Astrocyte of the hippocampus (primary cell): ENCODE results near the gene STRAP.

Experiments
- DNase-seq: peaks from one replicate; pipeline ENCODE4 v3.0.0; 2011; ENCODE audit warnings: low read depth, low spot score

Gene STRAP, protein sequence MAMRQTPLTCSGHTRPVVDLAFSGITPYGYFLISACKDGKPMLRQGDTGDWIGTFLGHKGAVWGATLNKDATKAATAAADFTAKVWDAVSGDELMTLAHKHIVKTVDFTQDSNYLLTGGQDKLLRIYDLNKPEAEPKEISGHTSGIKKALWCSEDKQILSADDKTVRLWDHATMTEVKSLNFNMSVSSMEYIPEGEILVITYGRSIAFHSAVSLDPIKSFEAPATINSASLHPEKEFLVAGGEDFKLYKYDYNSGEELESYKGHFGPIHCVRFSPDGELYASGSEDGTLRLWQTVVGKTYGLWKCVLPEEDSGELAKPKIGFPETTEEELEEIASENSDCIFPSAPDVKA

DNA sequence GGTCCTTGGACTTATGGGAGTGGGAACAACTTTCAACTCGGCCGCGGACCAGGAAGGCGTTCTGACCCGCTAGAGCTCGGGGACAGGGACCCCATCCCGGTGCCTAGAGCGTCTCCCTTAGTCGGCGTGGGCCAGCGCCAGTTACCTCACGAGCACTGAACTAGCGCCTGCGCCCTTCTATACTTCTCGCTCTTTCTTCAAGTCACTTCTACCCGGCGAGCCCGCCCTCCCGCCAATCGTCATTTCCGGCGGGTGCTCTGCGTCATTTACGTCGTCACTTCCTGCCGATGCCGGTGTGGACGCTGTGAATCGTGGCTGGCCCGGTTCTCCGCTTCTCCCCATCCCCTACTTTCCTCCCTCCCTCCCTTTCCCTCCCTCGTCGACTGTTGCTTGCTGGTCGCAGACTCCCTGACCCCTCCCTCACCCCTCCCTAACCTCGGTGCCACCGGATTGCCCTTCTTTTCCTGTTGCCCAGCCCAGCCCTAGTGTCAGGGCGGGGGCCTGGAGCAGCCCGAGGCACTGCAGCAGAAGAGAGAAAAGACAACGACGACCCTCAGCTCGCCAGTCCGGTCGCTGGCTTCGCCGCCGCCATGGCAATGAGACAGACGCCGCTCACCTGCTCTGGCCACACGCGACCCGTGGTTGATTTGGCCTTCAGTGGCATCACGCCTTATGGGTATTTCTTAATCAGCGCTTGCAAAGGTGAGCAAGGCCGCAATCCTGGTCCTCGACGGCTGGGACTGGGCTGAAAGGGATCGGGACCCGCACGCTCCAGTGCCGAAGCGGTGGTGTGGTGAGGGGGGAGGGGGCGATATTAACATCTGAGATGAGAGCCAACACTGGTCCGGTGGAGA, at the start of gene STRAP:
STRAP (plus strand) TSS at position 270 of the 854 bp plus-strand sequence; CDS start at position 591, 321 bp downstream.
- DNase-seq: peak; percentile 99

DNA sequence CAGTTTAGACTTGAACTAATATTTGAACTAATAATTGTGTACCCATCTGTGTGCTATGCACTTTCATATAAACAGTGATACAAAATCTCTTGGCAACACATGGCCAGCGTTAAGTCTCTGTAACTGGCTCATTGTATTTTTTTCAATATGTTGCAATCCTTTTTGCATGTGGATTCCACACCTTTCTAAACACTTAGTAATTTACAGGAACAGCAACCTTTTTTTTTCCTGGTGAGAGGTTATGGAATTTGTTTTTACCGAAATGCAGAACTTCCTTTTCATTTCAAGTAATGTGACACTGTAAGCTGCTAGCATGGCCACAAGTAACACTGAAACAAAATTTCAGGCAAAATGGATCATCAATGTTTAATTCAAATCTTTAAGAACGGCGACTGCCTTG, 47.6 kb upstream of the STRAP start:
- DNase-seq: no peak

DNA sequence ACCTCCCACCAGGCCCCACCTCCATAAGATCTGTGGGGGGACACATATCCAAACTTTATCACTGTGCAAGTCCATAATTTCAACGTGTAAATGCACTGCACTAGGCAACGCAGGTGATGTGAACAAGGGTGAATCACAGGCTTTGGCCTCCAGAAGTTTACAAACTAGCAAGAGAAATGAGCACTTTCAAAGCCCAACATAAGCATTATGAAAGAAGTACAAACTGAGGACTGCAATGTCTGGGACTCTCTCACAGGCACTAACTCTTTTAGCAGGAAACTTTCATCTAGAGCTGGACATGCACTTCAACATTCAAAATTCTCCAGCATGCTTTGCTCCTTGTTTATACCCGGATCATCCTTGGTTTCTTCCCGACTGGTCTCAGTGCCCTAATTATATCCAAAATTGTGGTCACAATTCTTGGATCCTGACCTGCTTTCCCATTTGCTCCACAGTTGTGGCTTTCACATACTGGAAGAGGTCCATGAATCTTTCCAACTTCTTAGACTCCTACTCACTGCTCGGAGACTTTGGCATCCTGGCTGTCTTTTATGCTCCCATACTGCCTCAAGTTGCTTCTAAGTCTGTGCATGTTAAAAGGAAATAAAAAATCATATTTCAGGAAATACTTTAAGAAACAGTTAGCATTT, 44.9 kb upstream of the STRAP start:
- DNase-seq: peak; percentile 89

DNA sequence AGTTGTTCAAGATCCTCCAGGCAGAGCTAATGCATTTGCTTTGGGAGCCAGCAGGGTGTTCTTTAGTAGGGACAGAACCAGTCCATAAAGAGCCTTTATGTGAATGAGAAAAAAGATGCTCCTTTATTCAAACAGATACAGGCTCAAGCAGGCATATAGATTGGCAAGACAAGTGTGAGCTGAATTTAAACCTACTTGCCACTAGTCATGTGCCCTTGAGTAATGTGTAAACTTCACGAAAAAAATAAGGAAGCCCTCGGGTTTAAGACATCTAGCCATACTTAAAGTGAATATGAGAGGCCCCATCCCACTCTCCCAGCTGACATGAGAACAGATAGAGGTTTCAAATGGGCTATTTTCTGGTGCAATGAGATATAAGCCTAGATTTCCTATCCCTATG, 43.1 kb upstream of the STRAP start:
- DNase-seq: no peak

DNA sequence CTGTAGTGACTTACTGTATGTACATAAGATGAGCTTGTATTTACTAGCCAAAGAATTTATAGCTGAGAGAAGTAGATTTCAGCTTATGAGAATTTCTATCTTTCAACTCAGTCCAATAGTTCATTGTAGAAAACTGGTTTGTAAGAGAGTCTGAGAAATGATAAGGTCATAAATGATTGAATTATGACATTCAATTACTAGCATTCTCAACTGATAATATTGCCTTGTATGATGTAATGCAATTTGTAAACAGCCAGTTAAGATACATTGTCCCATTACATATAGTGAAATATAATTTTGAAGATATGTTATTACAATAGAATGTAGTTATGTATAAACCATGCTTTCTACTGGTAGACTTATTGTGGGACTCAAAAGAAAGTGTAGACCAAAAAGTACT, 42.5 kb upstream of the STRAP start:
- no peak for DNase-seq

DNA sequence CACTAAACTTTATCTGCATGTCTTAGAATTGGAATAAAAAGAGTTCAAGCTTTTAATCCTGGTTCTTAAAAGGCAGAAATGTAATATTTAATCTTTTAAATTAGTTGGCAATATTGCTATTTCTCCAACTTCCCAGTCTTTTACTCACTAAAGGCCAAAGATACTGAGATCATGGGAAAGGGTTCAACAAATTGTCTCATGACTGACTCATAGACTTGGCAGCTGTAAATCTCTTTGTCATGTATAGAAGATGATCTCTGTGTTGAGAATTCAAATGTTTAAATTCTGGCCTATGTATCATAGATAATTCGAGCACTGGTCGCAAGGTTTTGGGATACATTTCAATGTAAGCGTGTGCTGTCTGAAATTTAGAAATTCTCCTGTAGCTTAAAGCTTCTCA, 40.1 kb upstream of the STRAP start:
- peak; percentile 27 for DNase-seq

DNA sequence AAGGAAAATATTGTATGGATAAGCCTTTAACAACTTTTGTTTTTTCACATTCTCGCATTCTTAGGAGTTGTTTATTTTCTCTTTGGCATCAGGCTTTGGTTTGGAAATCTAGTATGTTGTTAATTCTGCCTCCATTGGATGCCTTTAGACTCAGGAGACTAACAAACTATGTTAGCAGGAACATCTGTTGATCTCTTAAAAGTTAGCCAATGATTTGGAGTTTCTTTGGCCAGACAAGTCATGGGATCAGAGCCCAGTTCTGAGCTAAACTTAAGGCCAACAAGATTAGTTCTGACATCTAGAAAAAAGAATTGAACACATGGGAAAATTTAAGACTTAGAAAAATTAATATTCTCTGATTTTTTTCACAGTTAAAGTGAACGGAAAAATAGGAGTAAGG, 35.3 kb upstream of the STRAP start:
- no peak for DNase-seq

DNA sequence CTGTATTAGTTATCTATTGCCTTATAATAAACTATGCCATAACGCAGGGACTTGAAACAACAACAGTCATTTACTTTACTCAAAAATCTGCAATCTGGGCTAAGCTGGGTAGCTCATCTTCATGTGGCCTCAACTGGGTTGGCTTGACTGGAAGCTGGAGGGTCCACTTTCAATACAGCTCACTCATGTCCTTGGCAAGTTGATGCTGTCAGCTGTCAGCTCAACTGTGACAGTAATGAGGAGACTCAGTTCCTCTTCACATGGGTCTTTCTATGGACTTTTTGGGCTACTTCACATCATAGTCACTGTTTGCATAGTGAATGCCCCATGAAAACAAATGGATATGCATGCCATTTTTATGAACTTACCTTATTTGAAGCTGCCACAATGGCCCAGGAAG, 33.6 kb upstream of the STRAP start:
- no peak for DNase-seq

DNA sequence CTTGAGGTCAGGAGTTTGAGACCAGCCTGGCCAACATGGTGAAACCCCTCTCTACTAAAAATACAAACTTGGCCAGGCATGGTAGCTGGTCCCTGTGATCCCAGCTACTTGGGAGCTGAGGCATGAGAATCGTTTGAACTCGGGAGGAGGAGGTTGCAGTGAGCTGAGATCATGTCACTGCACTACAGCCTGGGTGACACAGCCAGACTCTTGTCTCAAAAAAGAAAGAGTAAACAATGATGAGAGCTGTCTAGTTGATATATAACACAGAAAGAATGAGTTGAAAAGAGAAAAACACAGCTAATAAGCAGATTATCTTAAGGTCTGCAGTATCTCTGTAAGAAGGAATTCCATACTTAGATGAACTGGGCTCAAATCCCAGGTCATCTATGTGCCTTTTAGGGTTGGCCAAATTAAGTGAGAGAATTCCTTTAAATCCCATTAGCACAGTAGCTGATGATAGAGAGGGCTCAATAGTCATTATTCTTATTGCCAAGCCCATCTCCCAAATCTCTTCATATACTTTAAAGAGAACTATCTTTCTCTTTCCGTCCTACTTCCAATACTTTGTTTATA, 31.1 kb upstream of the STRAP start:
- DNase-seq: no peak

DNA sequence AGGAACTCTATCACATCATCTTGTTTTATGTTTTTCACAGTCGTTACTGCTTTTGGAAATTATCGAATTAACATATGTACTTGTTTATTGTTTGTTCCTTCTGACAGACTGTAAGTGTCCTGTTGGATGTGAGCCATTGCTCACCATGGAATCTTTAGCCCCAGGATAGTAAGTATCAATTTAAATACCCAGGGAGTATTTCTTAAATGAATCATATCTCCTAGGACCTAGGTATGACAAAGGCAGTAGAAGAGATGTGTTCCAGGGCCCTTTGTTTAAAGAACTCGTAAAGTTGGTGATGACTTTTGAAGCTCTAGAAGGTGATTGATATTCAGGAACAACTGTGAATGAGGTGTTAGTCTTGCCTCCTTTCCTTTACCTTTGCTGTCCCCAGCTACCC, 30.3 kb upstream of the STRAP start:
- no peak for DNase-seq

DNA sequence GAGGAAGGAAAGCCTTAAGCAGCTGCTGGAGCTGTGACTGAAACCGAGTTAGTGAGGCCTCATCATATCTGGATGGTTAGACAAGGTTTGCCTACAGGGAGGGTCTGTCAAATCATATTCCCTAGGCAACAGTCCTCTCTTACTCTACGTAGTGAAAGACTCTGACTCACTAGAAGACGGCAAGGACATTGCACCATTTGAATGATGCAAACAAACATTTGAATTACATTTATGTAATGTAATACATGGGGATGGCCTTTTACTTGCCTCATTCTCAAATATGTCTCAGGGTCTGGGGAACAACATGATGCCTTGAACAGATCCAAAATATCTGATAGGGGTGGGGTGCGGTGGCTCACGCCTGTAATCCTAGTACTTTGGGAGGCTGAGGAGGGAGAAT, 29.8 kb upstream of the STRAP start:
- DNase-seq: no peak

DNA sequence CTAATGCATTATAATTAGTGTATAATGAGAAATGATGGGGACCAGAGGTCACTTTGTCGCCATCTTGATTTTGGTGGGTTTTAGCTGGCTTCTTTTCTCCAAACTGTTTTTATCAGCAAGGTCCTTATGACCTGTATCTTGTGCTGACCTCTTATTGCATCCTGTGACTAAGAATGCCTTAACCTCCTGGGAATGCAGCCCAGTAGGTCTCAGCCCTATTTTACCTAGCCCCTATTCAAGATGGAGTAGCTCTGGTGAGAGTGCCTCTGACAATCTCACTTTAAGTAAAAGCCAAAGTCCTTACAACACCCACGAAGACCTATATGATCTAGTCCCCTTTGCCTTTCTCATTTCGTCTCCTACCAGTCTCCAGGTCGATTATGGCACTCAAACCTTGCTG, 28.3 kb upstream of the STRAP start:
- no peak for DNase-seq

DNA sequence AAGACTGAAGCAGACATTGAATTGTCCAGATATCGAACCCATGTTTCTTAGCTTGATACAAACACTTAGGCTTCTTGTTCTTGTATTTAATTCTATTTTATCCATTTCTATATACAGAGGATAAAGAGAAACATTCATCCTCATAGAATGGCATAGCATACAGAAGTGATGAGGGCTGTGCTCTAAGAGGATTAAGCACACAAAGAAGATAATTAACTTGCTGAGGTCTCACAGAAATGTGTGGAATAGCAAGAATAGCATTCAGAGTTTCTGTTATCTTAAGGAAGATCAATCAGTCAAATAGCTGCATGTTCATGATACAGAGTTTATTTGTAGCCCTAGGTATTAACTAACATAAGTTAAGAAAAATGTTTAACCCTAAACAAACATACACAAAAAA, 27.3 kb upstream of the STRAP start:
- DNase-seq: no peak

DNA sequence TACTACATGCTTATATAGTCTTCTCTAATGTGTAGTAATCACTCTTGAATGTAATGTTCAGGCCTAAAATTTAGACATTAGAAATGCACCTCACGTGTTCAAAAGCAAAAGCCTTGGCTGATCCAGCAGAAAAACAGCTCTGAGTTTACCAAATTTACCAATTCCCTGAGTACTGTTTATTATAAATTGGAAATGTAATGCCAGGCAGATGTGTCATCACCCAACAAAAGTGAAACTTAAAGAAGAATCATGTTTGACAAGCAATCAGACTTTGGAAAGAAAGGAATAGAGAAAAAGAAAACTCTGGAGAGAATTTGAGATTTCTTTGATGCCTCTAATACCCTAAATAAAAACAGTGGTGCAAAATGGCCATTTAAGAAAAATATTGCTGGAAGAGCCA, 26.5 kb upstream of the STRAP start:
- DNase-seq: peak; percentile 30

DNA sequence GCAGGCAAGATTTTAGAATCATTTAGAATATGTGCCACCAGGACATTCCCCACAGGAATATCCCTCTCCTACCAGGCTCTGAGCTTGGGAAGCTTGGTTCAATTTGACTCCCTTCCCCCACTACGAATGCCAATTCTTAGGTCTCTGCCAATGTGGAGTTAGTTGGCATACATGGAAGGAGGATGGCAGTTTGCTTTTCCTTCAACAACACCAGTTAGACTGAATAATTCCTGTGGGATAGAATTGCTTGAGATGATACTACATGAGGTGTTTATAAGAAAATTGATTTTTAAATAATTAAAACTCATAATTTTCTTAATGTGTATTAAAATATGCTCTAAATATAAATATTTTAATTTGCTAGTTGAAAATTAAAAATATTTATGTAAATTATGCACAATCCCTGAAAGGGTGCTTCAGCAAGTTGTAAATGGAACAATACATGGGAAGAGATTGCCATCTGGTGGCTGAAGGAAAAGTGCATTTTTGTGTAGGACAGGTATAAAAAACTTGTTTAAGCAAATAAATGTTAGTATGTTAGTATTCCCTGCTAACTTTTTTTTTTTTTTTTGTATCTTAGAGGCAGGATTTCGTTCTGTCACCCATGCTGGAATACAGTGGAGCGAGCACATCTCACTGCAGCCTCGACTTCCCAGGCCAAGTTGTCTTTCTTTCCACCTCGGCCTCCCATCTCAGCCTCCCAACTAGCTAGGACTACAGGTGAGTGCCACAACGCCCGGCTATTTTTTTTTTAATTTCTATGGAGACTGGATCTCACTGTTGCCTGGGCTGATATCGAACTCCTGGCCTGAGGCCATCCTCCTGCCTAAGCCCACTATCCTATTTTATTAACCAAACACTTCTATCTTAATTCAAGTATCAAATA, 25.8 kb upstream of the STRAP start:
- peak; percentile 80 for DNase-seq

DNA sequence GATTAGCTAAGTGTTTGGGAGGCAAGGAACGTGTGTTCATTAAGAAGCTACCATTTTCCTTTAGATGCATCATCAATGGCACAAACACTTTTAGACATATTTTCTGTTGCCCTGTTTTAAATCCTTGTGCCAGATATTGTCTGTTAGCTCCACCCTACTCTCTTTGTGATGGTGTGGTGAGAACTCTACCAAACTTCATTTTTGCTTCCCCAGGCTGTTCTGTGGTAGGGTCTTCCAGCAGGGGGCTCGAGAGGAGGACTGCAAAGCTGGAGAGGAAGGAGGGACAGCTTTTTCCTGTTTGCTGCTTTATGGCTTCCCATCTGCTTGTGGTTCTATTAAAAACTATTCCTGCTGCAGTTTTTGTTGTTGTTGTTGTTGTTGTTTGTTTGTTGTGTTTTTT, 23.8 kb upstream of the STRAP start:
- no peak for DNase-seq

DNA sequence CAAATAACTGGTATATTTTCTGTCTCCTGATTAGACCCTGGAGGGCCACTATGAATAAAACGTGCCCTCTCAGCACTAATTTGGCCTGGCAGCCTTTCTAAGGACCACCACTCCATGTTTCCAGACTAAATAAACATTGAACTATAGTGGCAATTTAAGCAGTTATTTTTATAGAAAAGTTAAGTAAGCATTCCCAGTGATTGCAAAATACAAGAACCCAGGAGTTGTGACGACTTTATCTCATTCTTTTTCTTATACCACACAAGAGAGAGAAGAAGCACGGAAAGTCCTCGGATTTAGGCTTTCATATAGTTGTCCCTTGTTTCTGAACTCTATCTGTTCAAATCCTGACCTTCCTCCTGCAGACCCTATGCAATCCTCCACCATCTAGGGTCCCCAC, 23.1 kb upstream of the STRAP start:
- no peak for DNase-seq

DNA sequence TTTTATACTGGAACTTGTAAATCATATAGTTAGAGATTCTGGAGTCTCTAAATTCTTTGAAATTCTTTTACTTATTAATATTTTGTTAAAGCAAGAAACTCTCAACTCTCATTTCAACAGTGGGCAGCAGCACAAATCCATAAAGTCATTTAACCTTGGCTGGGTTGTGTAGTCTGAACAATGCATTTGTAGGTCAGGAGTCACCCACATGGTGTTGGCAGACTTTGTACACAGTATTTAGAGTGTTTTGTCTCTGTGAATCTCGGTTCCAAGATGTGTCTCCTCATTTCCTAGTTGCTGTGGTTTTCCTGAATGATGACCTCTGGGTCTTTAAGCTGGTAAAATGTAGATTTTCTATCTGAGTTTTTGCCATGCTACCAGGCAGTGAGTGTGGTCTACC, 20.8 kb upstream of the STRAP start:
- DNase-seq: no peak

DNA sequence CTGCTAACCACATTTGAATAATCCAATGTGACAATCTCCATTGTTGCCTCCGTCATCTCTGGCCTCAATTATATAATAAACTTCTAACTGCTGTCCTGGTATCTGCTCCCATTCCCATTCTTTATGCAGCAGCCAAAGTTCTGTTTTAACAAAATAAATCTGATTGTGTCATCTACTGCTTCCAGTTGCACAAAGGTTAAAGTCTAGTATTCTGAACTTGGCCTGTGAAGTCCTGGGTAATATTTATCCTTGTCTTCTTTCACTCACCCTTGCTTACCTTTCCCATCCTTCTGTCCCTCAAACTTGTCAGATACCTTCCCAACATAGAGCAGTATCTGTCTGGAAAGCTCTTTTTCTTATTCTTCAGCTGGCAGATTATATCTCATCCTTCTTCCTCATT, 19.3 kb upstream of the STRAP start:
- no peak for DNase-seq

DNA sequence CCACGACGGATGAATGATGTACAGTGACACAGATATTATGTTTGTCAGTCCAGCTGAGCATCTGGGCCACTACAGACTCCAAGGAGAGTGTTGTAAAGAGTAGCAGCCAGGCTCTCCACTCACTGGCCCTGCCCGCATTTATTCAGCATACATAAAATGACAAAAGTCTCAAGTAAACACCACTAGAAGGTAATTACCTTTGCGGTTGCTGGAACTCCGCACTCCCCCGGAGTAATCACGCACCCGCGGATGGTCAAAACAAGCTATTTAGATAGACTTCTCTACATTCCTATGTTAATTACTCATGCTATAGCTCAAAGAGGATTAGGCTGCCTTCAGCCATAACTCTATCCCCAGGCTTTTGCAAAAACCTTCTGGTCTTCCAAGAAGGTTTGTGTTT, 18.8 kb upstream of the STRAP start:
- DNase-seq: peak; percentile 21

DNA sequence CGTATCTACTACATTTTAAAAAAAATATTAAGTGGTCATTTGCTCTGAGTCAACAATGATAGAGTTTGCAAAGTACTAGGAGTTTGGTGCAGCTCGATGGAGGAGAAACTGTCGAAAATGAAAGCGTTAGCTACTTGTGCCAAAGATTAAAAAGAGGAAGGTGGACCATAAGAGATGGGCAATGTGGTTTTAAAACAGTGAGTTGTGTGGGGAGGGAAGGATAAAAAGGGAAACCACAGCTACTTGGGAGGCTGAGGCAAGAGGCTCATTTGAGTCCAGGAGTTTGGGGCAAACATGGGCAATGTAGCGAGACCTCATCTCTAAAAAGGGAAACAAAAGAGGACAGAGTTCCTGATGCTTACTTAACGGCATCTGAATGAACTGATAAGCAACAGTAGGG, 18.2 kb upstream of the STRAP start:
- DNase-seq: no peak
